DMS 273 (cell line): ENCODE results near the gene SWI5.
A peak's percentile ranks its signal among the peaks of the same experiment; 100 is the strongest.

Source experiments
- DNase-seq: peaks from one replicate; lab custom pipeline; 2025; ENCODE audit not compliant: unreplicated experiment; lab: John Stamatoyannopoulos, UW

SWI5 gene

GRCh38 chr9:128251732-128252100 lies 24.4 kb upstream of the SWI5 start:
- DNase-seq = no peak

GRCh38 chr9:128252317-128253139 lies 23.5 kb upstream of the SWI5 start:
- DNase-seq = no peak

GRCh38 chr9:128253140-128253990 lies 22.7 kb upstream of the SWI5 start:
- DNase-seq = no peak

- DNase-seq = no peak
Observed at GRCh38 chr9:128253991-128254346, 22.1 kb upstream of the SWI5 start.

GRCh38 chr9:128254362-128254761 lies 21.7 kb upstream of the SWI5 start:
- DNase-seq = no peak

GRCh38 chr9:128254855-128255759 lies 21.0 kb upstream of the SWI5 start:
- peak; percentile 85 for DNase-seq

- DNase-seq = no peak
Observed at GRCh38 chr9:128257086-128257825, 18.8 kb upstream of the SWI5 start.

- no peak for DNase-seq
Observed at GRCh38 chr9:128257907-128258306, 18.2 kb upstream of the SWI5 start.

- no peak for DNase-seq
Observed at GRCh38 chr9:128258326-128258725, 17.8 kb upstream of the SWI5 start.

GRCh38 chr9:128259156-128259555 lies 16.9 kb upstream of the SWI5 start:
- no peak for DNase-seq

GRCh38 chr9:128260340-128260739 lies 15.7 kb upstream of the SWI5 start:
- DNase-seq = no peak

GRCh38 chr9:128262687-128263086 lies 13.4 kb upstream of the SWI5 start:
- DNase-seq = no peak

GRCh38 chr9:128265348-128265847 lies 10.7 kb upstream of the SWI5 start:
- DNase-seq = no peak

GRCh38 chr9:128266868-128267590 lies 9.0 kb upstream of the SWI5 start:
- DNase-seq = no peak

- DNase-seq = no peak
Observed at GRCh38 chr9:128271112-128271511, 5.0 kb upstream of the SWI5 start.

GRCh38 chr9:128271512-128271911 lies 4.6 kb upstream of the SWI5 start:
- DNase-seq = no peak

GRCh38 chr9:128274245-128274644 lies 1.8 kb upstream of the SWI5 start:
- DNase-seq = no peak

- peak; percentile 35 for DNase-seq
Observed at GRCh38 chr9:128275198-128276007, 673 bp upstream of the SWI5 start, which contains the start of gene GOLGA2. Gene GOLGA2, minus strand, starts transcription at chr9:128276007. Its CDS starts 31 bp downstream, at chr9:128275976.
